A673 (cell line): ENCODE data around the gene PLEK2.

ENCODE experiments used
- CTCF ChIP-seq: fragments of 300-800, 200-600 bp; sonication (generic); conservative IDR thresholded peaks from 2 replicates; pipeline ENCODE4 v1.5.1; 2017; ENCODE audit warnings: low read depth, mild to moderate bottlenecking, antibody characterized with exemption, low read length, moderate library complexity, mixed read lengths
- EZH2 ChIP-seq: fragments of 200-600 bp; sonication (generic); IDR thresholded peaks from 2 replicates; pipeline ENCODE4 v1.6.1; 2017; ENCODE audit warnings: borderline replicate concordance, low read depth, mild to moderate bottlenecking, mixed read lengths, antibody characterized with exemption, low read length; ENCODE audit not compliant: poor library complexity, severe bottlenecking

DNA sequence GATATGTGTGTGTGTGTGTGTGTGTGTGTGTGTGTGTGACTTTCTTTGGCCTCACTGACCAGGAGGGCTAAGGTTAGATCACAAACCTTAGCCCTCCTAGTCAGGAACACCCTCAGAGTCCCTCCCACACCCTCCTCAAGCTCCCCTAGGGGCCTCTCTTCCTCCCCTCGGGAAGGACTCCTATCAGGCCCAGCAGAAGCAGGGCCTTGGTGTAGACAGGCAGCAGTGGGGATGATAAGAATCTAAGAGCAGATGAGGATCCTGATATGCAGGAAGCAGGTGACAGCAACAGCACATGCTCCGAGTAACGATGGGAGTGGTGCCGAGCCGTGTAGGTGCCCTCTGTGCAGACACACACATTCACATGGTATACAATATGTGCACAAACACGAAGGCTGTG is 20.7 kb downstream of the PLEK2 start:
- TF ChIP-seq CTCF: no peak
- TF ChIP-seq EZH2: no peak
